Muscle layer of colon (tissue), 2 donors: Measurements from ENCODE around the gene DOK5.

Experiments used
- H3K27ac ChIP-seq: one replicate; pipeline ENCODE4 v1.7.0; 2013; ENCODE audit warnings: low read depth, mild to moderate bottlenecking, low read length, moderate library complexity
- H3K27me3 ChIP-seq, 2 donors: one replicate each; pipeline ENCODE4 v1.7.0; 2013; ENCODE audit warnings: low read length in 2 of 2, mild to moderate bottlenecking in 2 of 2; ENCODE audit not compliant: insufficient read depth in 2 of 2, control insufficient read depth in 1 of 2
- H3K36me3 ChIP-seq: one replicate; pipeline ENCODE4 v1.7.0; 2013; ENCODE audit warnings: mild to moderate bottlenecking, low read length; ENCODE audit not compliant: insufficient read depth
- H3K4me1 ChIP-seq: one replicate; pipeline ENCODE4 v1.7.0; 2013; ENCODE audit warnings: mild to moderate bottlenecking, low read length; ENCODE audit not compliant: insufficient read depth
- H3K4me3 ChIP-seq, 2 donors: one replicate each; pipeline ENCODE4 v1.7.0; 2013; ENCODE audit warnings: low read length in 2 of 2, low read depth in 1 of 2, mild to moderate bottlenecking in 1 of 2, moderate library complexity in 1 of 2
- H3K9ac ChIP-seq: one replicate; pipeline ENCODE4 v1.7.0; 2013; ENCODE audit warnings: low read length
- H3K9me3 ChIP-seq: one replicate; pipeline ENCODE4 v1.7.0; 2013; ENCODE audit warnings: mild to moderate bottlenecking, low read length
- donor health status: abdominal sarcoma.
- donor health status: Adenocarcinoma of cecum.

Gene DOK5

GRCh38 chr20:54486585-54486984 lies 11.2 kb downstream of the DOK5 start:
- Histone ChIP-seq H3K4me3 (no peak overlapping the region), H3K9me3 (no peaks in the 10 kb centered on the region), H3K27ac (no peak overlapping the region), H3K36me3 (no peaks in the 10 kb centered on the region), H3K4me1 (no peaks in the 10 kb centered on the region), H3K9ac (no peak overlapping the region), H3K27me3 (no peaks in the 10 kb centered on the region)

GRCh38 chr20:54488442-54488841 lies 13.0 kb downstream of the DOK5 start:
- H3K27ac ChIP-seq = no peak overlapping the region
- no peaks in the 10 kb centered on the region for H3K9me3 ChIP-seq
- H3K4me3 ChIP-seq = no peak overlapping the region
- no peaks in the 10 kb centered on the region for H3K36me3 ChIP-seq
- no peaks in the 10 kb centered on the region for H3K27me3 ChIP-seq
- no peak overlapping the region for H3K9ac ChIP-seq
- no peaks in the 10 kb centered on the region for H3K4me1 ChIP-seq

GRCh38 chr20:54491506-54491905 lies 16.1 kb downstream of the DOK5 start:
- no peaks in the 10 kb centered on the region for H3K36me3 ChIP-seq
- H3K27me3 ChIP-seq = no peaks in the 10 kb centered on the region
- H3K4me1 ChIP-seq = no peaks in the 10 kb centered on the region
- H3K9ac ChIP-seq = no peak overlapping the region
- no peak overlapping the region for H3K4me3 ChIP-seq
- no peaks in the 10 kb centered on the region for H3K9me3 ChIP-seq
- H3K27ac ChIP-seq = no peak overlapping the region

GRCh38 chr20:54494303-54495006 lies 19.1 kb downstream of the DOK5 start:
- no peak overlapping the region for H3K27ac ChIP-seq
- H3K36me3 ChIP-seq = no peaks in the 10 kb centered on the region
- no peaks in the 10 kb centered on the region for H3K4me1 ChIP-seq

GRCh38 chr20:54497931-54498718 lies 22.7 kb downstream of the DOK5 start:
- no peak overlapping the region for H3K4me3 ChIP-seq
- no peaks in the 10 kb centered on the region for H3K27me3 ChIP-seq
- no peaks in the 10 kb centered on the region for H3K36me3 ChIP-seq
- H3K4me1 ChIP-seq = no peaks in the 10 kb centered on the region
- H3K9ac ChIP-seq = no peak overlapping the region
- H3K9me3 ChIP-seq = no peaks in the 10 kb centered on the region
- no peak overlapping the region for H3K27ac ChIP-seq

More at GRCh38 chr20:54494303-54495006, 19.1 kb downstream of the DOK5 start:
- Histone ChIP-seq H3K4me3 (no peak overlapping the region), H3K9ac (no peak overlapping the region), H3K27me3 (no peaks in the 10 kb centered on the region), H3K9me3 (no peaks in the 10 kb centered on the region)

- Histone ChIP-seq H3K9ac (no peak overlapping the region), H3K4me1 (no peaks in the 10 kb centered on the region), H3K27me3 (no peaks in the 10 kb centered on the region), H3K4me3 (no peak overlapping the region), H3K27ac (no peak overlapping the region), H3K36me3 (no peaks in the 10 kb centered on the region), H3K9me3 (no peaks in the 10 kb centered on the region)
Measured at GRCh38 chr20:54499111-54499510, 23.7 kb downstream of the DOK5 start.

- Histone ChIP-seq H3K27me3 (no peaks in the 10 kb centered on the region), H3K9me3 (no peaks in the 10 kb centered on the region), H3K9ac (no peak overlapping the region), H3K4me1 (no peaks in the 10 kb centered on the region), H3K36me3 (no peaks in the 10 kb centered on the region), H3K4me3 (no peak overlapping the region), H3K27ac (no peak overlapping the region)
Measured at GRCh38 chr20:54502179-54502578, 26.8 kb downstream of the DOK5 start.

- no peaks in the 10 kb centered on the region for H3K27me3 ChIP-seq
- H3K9ac ChIP-seq = no peak overlapping the region
- H3K4me1 ChIP-seq = no peaks in the 10 kb centered on the region
- H3K27ac ChIP-seq = no peak overlapping the region
- no peaks in the 10 kb centered on the region for H3K36me3 ChIP-seq
- H3K9me3 ChIP-seq = no peaks in the 10 kb centered on the region
- no peak overlapping the region for H3K4me3 ChIP-seq
Measured at GRCh38 chr20:54506643-54507042, 31.2 kb downstream of the DOK5 start.

GRCh38 chr20:54510541-54511129 lies 35.2 kb downstream of the DOK5 start:
- Histone ChIP-seq H3K9me3 (no peaks in the 10 kb centered on the region), H3K9ac (no peak overlapping the region), H3K27ac (no peak overlapping the region), H3K4me3 (no peak overlapping the region), H3K4me1 (no peaks in the 10 kb centered on the region), H3K27me3 (no peaks in the 10 kb centered on the region), H3K36me3 (no peaks in the 10 kb centered on the region)

GRCh38 chr20:54512694-54513093 lies 37.3 kb downstream of the DOK5 start:
- no peak overlapping the region for H3K27ac ChIP-seq
- no peaks in the 10 kb centered on the region for H3K36me3 ChIP-seq
- no peak overlapping the region for H3K4me3 ChIP-seq
- H3K9me3 ChIP-seq = no peaks in the 10 kb centered on the region
- H3K9ac ChIP-seq = no peak overlapping the region
- H3K27me3 ChIP-seq = no peaks in the 10 kb centered on the region
- no peaks in the 10 kb centered on the region for H3K4me1 ChIP-seq

GRCh38 chr20:54514028-54514607 lies 38.7 kb downstream of the DOK5 start:
- no peak overlapping the region for H3K27ac ChIP-seq
- H3K9ac ChIP-seq = no peak overlapping the region
- H3K4me1 ChIP-seq = no peaks in the 10 kb centered on the region
- H3K4me3 ChIP-seq = no peak overlapping the region
- no peaks in the 10 kb centered on the region for H3K9me3 ChIP-seq
- H3K27me3 ChIP-seq = no peaks in the 10 kb centered on the region
- no peaks in the 10 kb centered on the region for H3K36me3 ChIP-seq
